Aortic smooth muscle cell (primary cell): ENCODE results near the gene COPZ2. TPM values are rescaled to one million over a fixed set of nuclear protein-coding genes. Genes with fewer than 3 reads are reported as not detected.

ENCODE experiments used
- total RNA-seq: library from RNA; depleted of rRNA; stranded (reverse); fragments of >200 nt; gene quantifications from 2 replicates; pipeline ENCODE4 v1.2.3, GENCODE V29; 2014

Gene COPZ2
- 147 and 185 TPM in 2 replicates for total RNA-seq

GRCh38 chr17:48037036-48037837 is at the start of gene COPZ2:
Gene COPZ2 (minus strand): TSS chr17:48037797. CDS start chr17:48037777, 20 bp downstream.

GRCh38 chr17:48047741-48048383 is 10.3 kb upstream of the COPZ2 start, which contains the start of gene NFE2L1:
Gene NFE2L1 (plus strand): TSS chr17:48048359. CDS start chr17:48051119, 2,760 bp downstream.

Other genes with a start within 250 kb of the COPZ2 start
- gene OSBPL7, start 216.0 kb downstream of the COPZ2 start, total RNA-seq = 5.4 and 7.8 TPM in 2 replicates
- gene MRPL10, start 206.3 kb downstream of the COPZ2 start, total RNA-seq = 12.7 and 13.1 TPM in 2 replicates
- gene LRRC46, start 206.1 kb downstream of the COPZ2 start, total RNA-seq = 0.25 TPM in 1 of 2 replicates, not detected in the other
- gene SCRN2, start 196.5 kb downstream of the COPZ2 start, total RNA-seq = 40.4 and 43.1 TPM in 2 replicates
- 0.12 and 0.13 TPM in 2 replicates for gene SP6, start 186.6 kb downstream of the COPZ2 start, total RNA-seq
- gene SP2, start 141.6 kb downstream of the COPZ2 start, total RNA-seq = 0.40 and 1.6 TPM in 2 replicates
- 26.2 and 28.1 TPM in 2 replicates for gene PNPO, start 96.2 kb downstream of the COPZ2 start, total RNA-seq
- gene PRR15L, start 79.9 kb downstream of the COPZ2 start, total RNA-seq = not detected in 2 replicates
- gene CDK5RAP3, start 66.7 kb downstream of the COPZ2 start, total RNA-seq = 68.1 and 83.1 TPM in 2 replicates
- 123 and 186 TPM in 2 replicates for gene NFE2L1, start 10.6 kb upstream of the COPZ2 start, total RNA-seq
- gene CBX1, start 63.7 kb upstream of the COPZ2 start, total RNA-seq = 36.0 and 40.0 TPM in 2 replicates
- gene SNX11, start 70.0 kb upstream of the COPZ2 start, total RNA-seq = 11.0 and 11.2 TPM in 2 replicates